NT2/D1 (cell line): ENCODE data around the gene TENM4.

Experiments used
- SUZ12 ChIP-seq: IDR thresholded peaks from 2 replicates; pipeline ENCODE4 v1.6.1; 2011; ENCODE audit not compliant: insufficient read length, insufficient read depth; ENCODE audit errors: extremely low read depth
- YY1 ChIP-seq: IDR thresholded peaks from 2 replicates; pipeline ENCODE4 v1.6.1; 2011; ENCODE audit not compliant: insufficient read length, insufficient read depth
- ZNF274 ChIP-seq: IDR thresholded peaks from 2 replicates; pipeline ENCODE4 v1.6.1; 2011; ENCODE audit warnings: mild to moderate bottlenecking, low read depth, low read length

DNA sequence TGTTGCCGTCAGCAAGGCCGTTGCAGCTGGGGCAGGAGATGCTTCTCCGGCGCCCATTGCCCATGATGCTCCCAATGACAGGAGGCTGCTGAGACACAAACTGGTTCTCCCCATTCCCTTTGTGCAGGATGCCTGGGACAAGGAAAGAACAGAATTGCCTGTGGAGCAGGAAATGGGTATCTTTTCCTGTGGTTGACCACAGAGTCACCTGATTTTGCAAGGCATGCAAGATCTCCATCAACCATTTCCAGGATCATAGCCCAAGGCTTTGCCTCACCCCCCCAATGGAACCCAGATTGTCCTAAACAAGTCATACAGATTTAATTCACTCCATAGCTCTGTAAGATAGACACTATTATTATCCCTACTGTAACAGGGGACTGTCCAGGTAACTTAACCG, 718.0 kb downstream of the TENM4 start:
- TF ChIP-seq YY1 (no peak), ZNF274 (no peak), SUZ12 (no peak)
